Neural crest cell (in vitro differentiated cells): ENCODE measurements around the gene RAC2. TPM values are rescaled to one million over a fixed set of nuclear protein-coding genes. Genes with fewer than 3 reads are reported as not detected.

Experiments
- DNase-seq: peaks from one replicate; pipeline ENCODE4 v3.0.0; 2021; ENCODE audit warnings: low read depth, mixed read lengths, low spot score
- H3K27ac Mint-ChIP-seq: one replicate; pipeline ENCODE4 v1.8.0; 2021; ENCODE audit warnings: mild to moderate bottlenecking, mixed read lengths; ENCODE audit not compliant: unreplicated experiment
- H3K27me3 Mint-ChIP-seq: 2 replicates; pipeline ENCODE4 v1.8.0; 2021; ENCODE audit warnings: low read depth, mild to moderate bottlenecking, mixed read lengths
- H3K36me3 Mint-ChIP-seq: 2 replicates; pipeline ENCODE4 v1.8.0; 2021; ENCODE audit warnings: low read depth, mild to moderate bottlenecking, mixed read lengths
- H3K4me1 Mint-ChIP-seq: 2 replicates; pipeline ENCODE4 v1.8.0; 2021; ENCODE audit warnings: mixed read lengths
- H3K4me3 Mint-ChIP-seq: one replicate; pipeline ENCODE4 v1.8.0; 2021; ENCODE audit warnings: mild to moderate bottlenecking, mixed read lengths
- H3K9me3 Mint-ChIP-seq: 2 replicates; pipeline ENCODE4 v1.8.0; 2021; ENCODE audit warnings: mixed read lengths
- CTCF ChIP-seq: fragments of 200-600 bp; sonication (generic); conservative IDR thresholded peaks from 2 replicates; pipeline ENCODE4 v1.5.0; 2021; ENCODE audit warnings: antibody characterized with exemption, mild to moderate bottlenecking
- total RNA-seq: library from RNA; stranded (reverse); gene quantifications from 2 replicates; pipeline ENCODE4 v1.2.1, GENCODE V29; 2021

RAC2 gene
- total RNA-seq, 1 donor from 2014 or later: 0.21 TPM

DNA sequence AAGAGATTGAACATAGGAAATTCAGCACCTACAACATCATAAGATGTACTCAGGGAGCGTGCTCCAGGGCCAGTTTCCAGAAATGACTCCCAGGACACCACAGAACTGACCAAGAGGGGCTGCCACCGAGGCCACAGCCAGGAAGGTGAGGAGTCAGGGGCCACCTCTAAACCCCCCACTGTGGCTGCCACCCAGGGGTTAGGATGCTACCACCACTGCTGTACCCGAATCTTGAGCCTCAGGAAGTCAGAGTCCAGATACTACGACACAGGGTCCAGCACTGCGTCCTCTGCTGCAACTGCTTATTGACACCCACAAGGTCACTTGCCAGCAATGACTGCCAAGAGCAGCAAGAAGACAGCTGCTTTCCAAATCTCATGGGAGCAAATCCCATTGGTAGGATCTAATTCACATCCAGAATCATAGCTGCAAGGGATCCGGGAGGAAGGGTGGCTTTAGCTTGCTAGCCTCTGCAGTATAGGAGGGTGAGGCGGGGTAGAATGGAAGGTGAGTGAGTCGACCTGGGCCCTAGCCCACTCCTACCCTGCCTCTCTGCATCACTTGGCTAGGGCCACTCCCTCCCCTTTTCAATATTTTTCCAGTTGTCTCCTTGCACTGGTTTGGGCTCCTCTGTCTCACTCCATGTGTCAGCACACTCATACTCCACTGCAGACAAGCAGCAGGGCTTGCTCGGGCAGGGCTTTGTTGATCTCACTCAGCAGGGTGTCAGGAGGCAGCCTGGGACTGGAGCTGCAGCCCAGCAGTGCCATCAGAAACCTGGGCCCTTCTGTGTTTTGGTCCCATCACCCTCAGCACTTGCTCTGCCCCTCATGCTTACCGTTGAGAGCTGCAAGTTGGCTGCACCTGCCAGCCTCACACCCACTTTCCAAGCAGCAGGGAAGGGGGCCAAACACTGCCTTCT lies 20.2 kb upstream of the RAC2 start:
- H3K4me1 Mint-ChIP-seq: peaks cover 14% of the 10 kb centered on the region
- peaks cover 28% of the 10 kb centered on the region for H3K27me3 Mint-ChIP-seq
- DNase-seq: no peak

DNA sequence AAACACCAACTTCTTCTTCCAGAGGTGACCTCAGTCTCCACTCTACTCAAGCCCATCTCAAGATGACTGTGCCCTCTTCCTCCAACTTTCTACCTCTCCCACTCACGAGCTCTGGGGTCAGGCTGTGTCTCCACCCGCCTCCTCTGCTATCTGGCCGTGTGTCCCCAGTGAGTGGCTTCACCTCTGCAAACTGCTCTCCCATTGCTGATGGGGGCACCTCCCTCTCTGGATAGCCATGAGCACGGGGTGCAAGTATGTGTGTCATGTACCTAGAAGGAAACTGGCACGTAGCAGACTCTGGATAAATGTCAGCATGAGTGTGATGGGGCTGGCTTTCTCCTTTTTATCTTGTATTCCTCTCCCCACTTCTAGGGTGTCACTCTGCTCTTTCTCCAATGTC lies 18.3 kb upstream of the RAC2 start:
- Mint-ChIP-seq H3K27me3 (peaks cover 34% of the 10 kb centered on the region), H3K27ac (no peak overlapping the region), H3K4me3 (no peak overlapping the region), H3K36me3 (peaks cover 3% of the 10 kb centered on the region), H3K9me3 (no peaks in the 10 kb centered on the region), H3K4me1 (peaks cover 17% of the 10 kb centered on the region)
- no peak for TF ChIP-seq CTCF
- DNase-seq: no peak

More for the DNA sequence above, 20.2 kb upstream of the RAC2 start:
- Mint-ChIP-seq H3K4me3 (no peak overlapping the region), H3K9me3 (no peaks in the 10 kb centered on the region), H3K36me3 (peaks cover 3% of the 10 kb centered on the region), H3K27ac (no peak overlapping the region)
- TF ChIP-seq CTCF: no peak

GRCh38 chr22:37260901-37261336 lies 16.9 kb upstream of the RAC2 start:
- Mint-ChIP-seq H3K9me3 (no peaks in the 10 kb centered on the region), H3K27me3 (peaks cover 44% of the 10 kb centered on the region), H3K4me1 (peaks cover 11% of the 10 kb centered on the region), H3K36me3 (peaks cover 2% of the 10 kb centered on the region), H3K27ac (no peak overlapping the region), H3K4me3 (no peak overlapping the region)
- TF ChIP-seq CTCF: peak; percentile 88
- peak; percentile 59 for DNase-seq

DNA sequence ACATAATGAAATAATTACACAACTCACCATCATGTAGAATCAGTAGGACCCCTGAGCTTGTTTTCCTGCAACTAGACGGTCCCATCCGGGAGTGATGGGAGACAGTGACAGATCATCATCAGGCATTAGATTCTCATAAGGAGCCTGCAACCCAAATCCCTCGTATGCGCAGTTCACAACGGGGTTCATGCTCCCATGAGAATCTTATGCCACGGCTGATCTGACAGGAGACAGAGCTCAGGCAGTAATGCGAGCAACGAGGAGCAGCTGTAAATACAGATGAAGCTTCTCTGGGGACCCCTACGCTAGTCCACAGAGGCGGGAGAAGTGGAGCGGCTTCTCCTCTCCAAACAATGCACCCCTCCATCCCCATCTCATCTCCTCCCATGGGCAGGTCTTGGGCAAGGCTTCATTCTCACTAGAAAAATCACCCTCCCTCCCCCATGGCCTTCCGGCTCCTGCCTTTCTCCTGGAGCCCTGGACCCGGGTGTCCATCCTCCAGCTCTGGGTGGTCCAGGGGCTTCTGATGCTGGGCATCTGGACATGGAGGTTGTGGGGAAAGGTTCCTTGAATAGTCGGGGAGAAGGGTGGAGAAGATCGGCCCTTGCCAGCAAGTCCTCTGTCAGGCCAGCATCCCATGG lies 16.2 kb upstream of the RAC2 start:
- TF ChIP-seq CTCF: no peak
- Mint-ChIP-seq H3K4me3 (no peak overlapping the region), H3K27me3 (peaks cover 50% of the 10 kb centered on the region), H3K27ac (no peak overlapping the region), H3K9me3 (no peaks in the 10 kb centered on the region), H3K36me3 (no peaks in the 10 kb centered on the region), H3K4me1 (peaks cover 11% of the 10 kb centered on the region)
- no peak for DNase-seq

DNA sequence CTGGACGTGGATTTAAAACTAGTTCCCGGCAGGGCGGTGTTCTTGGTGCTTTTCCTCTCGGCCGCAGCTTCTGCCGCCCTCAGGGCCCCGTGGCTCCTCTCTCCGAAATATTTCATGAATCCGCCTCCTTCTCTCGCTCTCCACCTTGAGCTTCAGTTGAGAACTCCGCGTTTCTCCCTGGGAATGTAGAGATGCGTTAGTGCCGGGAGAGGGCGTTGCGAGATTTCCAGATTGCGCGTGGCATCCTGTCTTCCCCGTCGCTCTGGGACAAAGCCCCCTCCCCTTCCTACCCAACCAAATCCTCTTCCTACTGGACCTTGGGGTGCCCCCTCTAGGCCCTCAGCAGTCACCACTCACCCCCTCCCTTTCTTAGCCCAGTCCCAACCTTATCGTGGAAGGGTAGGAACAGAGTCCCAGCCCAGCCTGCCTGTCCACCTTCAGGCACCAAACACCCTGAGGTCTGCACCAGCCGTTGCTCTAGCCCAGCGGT lies 15.5 kb upstream of the RAC2 start:
- no peaks in the 10 kb centered on the region for H3K36me3 Mint-ChIP-seq
- TF ChIP-seq CTCF: peak; percentile 64
- peaks cover 53% of the 10 kb centered on the region for H3K27me3 Mint-ChIP-seq
- H3K4me1 Mint-ChIP-seq: peaks cover 11% of the 10 kb centered on the region
- DNase-seq: peak; percentile 35
- H3K4me3 Mint-ChIP-seq: no peak overlapping the region
- no peak overlapping the region for H3K27ac Mint-ChIP-seq
- H3K9me3 Mint-ChIP-seq: no peaks in the 10 kb centered on the region
